PC-9 (cell line): ENCODE measurements around the gene RAPGEF1.

Experiments used
- EZH2 ChIP-seq: fragments of 200-600 bp; sonication (generic); IDR thresholded peaks from 2 replicates; pipeline ENCODE4 v1.8.0; 2017; ENCODE audit warnings: antibody characterized with exemption, low read depth
- TF ChIP-seq, protein P1 (sequence below): fragments of 200-600 bp; sonication (generic); conservative IDR thresholded peaks from 2 replicates; pipeline ENCODE4 v1.6.1; 2017; ENCODE audit warnings: mixed run types, antibody characterized with exemption, mild to moderate bottlenecking, moderate library complexity

DNA sequence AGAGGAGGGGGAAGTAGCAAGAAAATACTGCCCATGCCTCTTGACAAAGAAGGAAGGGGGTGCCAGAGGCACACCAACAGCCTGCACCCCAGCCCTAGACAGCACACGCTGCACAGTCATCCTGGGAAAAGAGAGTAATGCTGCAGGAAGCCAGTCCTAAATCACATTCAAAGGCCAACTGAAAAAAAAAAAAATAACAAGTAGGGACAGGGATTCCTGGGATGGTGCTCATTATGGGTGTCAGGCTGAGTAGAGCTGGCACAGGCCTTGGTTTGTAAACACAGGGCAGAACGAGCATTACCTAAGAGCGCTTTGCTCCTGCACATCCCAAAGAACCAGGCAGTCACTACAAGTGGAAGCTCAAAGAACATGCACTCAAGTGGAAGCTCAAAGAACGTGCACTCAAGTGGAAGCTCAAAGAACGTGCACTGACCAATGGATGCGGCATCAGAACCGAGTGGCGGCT lies 7.8 kb downstream of the RAPGEF1 start:
- TF ChIP-seq, protein P1, sequence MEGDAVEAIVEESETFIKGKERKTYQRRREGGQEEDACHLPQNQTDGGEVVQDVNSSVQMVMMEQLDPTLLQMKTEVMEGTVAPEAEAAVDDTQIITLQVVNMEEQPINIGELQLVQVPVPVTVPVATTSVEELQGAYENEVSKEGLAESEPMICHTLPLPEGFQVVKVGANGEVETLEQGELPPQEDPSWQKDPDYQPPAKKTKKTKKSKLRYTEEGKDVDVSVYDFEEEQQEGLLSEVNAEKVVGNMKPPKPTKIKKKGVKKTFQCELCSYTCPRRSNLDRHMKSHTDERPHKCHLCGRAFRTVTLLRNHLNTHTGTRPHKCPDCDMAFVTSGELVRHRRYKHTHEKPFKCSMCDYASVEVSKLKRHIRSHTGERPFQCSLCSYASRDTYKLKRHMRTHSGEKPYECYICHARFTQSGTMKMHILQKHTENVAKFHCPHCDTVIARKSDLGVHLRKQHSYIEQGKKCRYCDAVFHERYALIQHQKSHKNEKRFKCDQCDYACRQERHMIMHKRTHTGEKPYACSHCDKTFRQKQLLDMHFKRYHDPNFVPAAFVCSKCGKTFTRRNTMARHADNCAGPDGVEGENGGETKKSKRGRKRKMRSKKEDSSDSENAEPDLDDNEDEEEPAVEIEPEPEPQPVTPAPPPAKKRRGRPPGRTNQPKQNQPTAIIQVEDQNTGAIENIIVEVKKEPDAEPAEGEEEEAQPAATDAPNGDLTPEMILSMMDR, result no peak
- no peak for TF ChIP-seq EZH2
